Hypothalamus (tissue), 51 donors: ENCODE data around the gene COG4.

Experiments used
- DNase-seq, 51 donors: peaks; one replicate each; lab custom pipeline; 2025; lab: John Stamatoyannopoulos, UW

Gene COG4

DNA sequence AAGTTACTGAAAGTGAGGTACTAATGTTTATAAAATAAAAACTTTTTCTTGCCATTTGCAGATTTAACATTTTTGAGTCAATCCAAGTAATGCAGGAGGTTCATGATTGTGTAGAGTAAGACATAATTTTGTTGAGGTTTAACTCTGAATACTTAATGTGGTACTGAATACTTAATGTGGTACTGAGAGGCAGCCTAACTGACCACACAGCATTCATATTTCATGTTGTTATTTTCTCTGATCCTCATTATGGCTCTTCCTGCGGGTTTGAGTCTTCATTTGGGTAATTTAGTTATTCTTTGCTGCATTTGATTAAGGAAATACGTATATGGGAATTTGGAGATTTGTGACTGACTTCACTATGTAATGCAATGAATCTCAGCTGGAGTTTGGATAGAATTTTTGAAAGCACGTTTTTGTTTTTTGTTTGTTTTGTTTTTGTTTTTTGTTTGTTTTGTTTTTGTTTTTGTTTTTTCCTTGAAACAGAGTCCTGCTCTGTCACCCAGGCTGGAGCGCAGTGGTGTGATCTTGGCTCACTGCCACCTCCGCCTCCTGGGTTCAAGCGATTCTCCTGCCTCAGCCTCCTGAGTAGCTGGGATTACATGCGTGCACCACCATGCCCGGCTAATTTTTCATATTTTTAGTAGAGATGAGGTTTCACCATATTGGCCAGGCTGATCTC, 4.1 kb upstream of the COG4 start:
- DNase-seq, result no peak

- DNase-seq, result no peak
Observed at GRCh38 chr16:70526403-70526802, 3.0 kb upstream of the COG4 start.

DNA sequence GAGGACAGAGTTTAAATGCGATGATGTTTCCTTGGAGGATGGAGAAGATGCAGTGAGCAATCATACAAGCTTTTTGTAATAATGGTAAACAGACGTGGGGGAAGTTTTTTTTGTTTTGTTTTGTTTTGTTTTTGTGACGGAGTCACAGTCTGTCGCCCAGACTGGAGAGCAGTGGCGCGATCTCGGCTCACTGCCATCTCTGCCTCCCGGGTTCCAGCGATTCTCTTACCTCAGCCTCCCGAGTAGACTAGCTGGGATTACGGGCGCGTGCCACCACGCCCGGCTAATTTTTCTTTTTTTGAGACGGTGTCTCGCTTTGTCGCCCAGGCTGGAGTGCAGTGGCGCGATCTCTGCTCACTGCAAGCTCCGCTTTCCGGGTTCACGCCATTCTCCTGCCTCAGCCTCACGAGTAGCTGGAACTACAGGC, 1.1 kb upstream of the COG4 start:
- peak in 21 of 51 donors; percentile 0 to 20 (median 6) for DNase-seq

- peak in 50 of 51 donors; percentile 15 to 95 (median 66) for DNase-seq
Observed at GRCh38 chr16:70523743-70524398, 517 bp upstream of the COG4 start, which contains the start of gene SF3B3. TSS of gene SF3B3 (plus strand) at chr16:70523816. CDS start at chr16:70526657, 2,841 bp downstream.

GRCh38 chr16:70522216-70523075, 908 bp downstream of the COG4 start:
- DNase-seq, result no peak

DNA sequence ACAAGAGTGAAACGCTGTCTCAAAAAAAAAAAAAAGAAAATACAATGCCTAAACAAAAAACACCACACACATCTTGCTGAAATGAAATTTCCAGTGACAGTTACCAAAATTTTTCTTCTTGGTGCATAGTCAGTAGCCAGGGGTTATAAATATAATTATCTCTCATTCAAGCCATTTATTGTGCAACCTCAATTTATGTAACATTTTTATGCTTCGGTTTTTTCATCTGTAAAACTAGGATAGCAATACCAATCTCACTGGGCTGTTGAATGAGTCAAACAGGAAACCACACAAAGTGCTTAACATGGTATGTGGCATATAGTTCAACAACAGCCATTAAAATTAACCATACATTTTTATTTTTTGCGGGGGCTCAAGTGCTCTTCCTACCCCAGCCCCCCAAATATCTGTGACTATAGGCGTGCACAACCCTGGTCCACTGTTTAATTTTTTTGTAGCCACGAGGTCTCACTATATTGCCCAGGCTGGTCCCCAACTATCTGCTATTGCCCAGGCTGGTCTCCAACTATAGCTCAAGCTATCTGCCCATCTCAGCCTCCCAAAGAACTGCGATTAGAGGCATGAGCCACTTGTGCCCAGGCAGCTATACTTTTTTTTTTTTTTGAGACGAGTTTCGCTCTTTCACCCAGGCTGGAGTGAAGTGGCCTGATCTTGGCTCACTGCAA, 2.6 kb downstream of the COG4 start:
- no peak for DNase-seq

DNA sequence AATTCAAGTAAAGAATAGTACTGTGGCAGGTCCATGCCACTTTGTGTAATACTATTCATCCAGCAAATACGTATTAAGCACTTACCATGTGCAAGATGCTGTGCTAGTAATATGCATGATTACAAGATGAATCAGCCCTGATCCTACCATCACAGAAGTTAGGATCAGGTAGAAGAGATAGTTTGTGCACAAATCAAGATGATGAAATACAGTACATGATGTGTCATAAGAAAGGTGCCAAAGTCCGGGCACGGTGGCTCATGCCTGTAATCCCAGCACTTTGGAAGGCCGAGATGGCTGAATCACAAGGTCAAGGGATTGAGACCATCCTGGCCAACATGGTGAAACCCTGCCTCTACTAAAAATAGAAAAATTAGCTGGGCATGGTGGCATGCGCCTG, 10.9 kb downstream of the COG4 start:
- DNase-seq, result no peak

GRCh38 chr16:70511833-70512232, 11.5 kb downstream of the COG4 start:
- no peak for DNase-seq

DNA sequence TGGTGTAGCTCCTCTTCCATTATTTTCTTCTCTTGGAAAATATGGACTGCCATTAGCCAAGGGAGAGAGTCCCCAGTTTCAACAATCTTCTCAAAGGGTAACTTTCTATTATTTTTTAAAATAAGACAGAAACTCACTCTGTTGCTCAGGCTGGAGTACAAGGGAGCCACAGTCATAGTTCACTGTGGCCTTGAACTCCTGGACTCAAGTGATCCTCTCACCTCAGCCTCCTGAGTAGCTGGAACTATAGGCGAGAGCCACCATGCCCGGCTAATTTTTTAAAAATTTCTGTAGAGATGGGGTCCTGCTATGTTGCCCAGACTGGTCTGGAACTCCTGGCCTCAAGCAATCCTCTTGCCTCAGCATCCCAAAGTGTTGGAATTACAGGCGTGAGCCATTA, 13.1 kb downstream of the COG4 start:
- no peak for DNase-seq

DNA sequence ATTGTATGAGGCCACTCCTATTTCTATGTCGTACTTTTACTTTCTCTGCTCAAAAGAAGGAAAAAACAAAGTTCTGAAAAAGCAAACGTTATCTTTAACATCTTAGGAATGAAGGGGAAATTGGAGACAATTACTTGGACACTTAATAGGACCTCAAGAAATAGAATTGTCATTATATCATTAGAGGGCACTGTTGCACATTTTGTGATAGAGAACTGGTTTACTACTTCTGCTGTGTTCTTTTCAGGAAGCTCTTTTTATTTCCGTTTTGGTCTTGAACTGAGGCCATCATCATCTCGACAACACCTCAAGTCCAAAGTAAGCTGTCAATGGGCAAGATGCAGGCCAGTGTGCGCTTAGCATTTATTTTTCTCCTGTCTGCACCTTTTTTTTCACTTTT, 14.6 kb downstream of the COG4 start:
- no peak for DNase-seq

GRCh38 chr16:70496513-70496912, 26.8 kb downstream of the COG4 start:
- no peak for DNase-seq

DNA sequence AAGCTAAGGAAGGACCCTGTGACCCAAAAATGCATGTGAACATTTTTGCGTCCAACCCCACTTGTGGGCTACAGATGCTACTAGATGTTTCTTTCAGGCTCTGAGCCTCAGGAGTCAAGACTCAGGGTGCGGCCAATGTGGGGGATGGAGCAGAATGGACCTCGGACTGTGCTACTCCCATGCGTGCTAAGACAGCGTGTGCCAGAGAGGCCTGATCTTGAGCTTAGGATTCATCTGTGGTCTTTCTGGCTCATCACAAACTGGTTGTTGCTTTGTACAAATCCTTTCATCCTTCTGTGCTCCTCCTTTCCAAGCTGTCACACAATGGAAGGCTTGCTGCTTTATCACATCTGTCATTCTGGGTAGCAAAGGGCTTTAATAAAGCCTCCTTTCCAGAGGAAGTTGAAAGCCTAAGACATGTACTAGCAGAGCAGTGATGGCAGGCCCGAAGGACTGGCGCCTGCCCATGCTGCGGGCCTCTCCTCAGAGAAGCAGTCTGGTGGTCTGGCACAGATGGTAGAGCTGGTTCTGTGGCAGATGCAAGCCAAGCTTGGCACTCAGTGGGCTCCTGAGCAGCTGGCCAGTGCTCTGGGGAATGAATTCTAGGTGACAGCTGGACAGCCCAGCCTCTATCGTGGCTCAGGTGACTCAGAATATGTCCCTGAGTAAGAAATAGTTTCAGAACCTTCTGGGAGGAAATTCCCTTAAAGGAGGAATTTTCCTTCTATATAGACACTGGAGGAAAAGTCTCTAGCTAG, 27.8 kb downstream of the COG4 start:
- DNase-seq, result no peak

- no peak for DNase-seq
Observed at GRCh38 chr16:70494777-70495176, 28.6 kb downstream of the COG4 start.

GRCh38 chr16:70494202-70494770, 29.1 kb downstream of the COG4 start:
- no peak for DNase-seq

- no peak for DNase-seq
Observed at GRCh38 chr16:70493802-70494201, 29.6 kb downstream of the COG4 start.

DNA sequence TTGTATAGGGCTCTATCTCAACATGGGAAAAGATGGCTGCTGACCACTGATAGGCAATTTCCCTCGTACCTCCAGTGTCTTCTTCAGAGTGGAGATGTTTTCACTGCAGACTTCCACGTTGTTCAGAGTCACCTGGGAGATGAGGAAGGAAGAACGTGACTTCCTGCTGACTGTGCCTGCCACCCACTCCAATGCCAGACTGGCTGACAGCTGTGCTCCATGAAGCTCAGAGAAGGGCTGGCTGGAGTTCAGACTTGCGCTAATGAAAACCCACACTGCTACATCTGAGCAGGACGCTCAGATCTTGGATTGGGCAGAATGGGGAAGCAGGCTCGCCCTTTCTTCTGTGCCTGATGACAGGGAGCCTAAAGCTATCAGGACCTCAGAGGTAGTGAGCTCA, 33.1 kb downstream of the COG4 start:
- peak in 2 of 51 donors; percentile 7 to 57 for DNase-seq

DNA sequence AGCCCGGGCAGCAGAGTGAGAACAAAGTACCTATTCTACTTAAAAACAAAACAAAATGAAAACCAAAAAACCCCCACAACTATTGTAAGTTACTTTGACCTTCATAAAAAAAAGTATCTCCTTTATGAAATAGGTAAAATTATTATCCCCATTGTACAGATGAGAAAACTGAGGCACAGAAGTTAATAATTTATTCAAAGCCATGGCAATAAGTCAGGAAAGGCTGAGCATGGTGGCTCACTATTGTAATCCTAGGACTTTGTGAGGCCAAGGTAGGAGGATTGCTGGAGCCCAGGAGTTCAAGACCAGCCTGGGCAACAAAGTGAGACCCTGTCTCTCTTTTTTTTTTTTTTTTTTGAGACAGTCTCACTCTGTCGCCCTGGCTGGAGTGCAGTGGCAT, 38.5 kb downstream of the COG4 start:
- no peak for DNase-seq

DNA sequence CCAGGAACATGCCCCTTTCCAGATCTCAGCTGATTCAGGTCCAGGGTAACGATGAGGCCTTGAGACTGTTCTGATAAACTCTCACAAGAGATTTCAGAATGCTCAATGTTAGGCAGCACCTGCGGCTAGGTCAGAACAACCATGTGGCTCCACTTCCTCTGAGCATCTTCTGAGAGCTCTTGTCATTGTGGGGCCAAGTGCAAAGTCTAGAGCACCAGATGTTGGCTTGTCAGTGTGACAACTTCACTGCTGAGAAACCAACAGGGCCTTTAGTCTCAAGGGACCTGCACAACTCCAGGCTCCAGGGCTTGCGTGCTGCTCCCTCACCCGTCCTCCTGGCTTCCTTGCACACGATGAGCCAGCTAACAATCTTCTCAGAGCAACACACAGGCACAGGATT, 39.9 kb downstream of the COG4 start:
- no peak for DNase-seq

DNA sequence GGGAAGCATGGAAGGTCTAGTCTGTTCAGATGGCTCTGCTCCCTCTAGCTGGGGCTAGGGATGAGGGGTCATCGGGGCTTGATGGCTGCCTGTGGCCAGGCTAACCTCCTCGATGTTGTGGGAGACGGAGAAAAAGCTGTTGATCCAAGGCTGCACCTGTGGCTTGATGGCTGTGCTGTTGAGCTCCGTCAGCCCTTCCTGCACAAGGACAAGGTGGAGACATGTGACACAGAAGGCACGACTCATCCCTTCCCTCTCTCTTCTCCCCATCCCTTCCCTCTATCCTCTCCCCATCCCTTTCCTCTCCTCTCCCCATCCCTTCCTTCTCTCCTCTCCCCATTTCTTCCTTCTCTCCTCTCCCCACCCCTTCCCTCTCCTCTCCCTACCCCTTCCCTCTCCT, 40.7 kb downstream of the COG4 start:
- DNase-seq, result no peak
